Measurements from ENCODE around the gene BTBD3. TPM values are rescaled to one million over a fixed set of nuclear protein-coding genes. Genes with fewer than 3 reads are reported as not detected.

BTBD3 gene
- 30.1 and 33.2 TPM in 2 replicates for total RNA-seq
- 15.5 and 19.4 TPM in 2 replicates for polyA plus RNA-seq

DNA sequence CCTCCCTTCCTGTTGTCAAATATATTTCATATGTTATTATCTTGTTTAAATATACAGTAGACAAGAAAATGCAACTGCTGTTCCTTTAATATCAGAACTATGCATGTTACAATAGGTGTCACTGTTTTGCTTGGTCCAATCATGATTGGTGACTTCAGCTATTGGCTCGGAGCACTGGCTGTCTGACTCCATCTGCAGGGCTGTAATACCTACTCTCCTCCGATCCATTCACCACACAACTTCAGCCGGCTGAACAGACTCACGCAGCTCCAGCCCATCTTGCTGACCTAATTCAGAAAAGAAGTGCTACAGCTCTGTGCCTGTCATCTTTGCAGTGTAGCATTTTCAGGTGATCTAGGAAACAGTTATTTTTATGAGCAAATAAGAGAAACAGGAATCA, at the start of gene BTBD3:
Gene BTBD3, plus strand, starts transcription at position 231 of the 400 bp plus-strand sequence. CDS start 383 bp downstream, outside the sequence.
- peak; percentile 12 for TF ChIP-seq CTCF (IDR thresholded peaks at IDR 0.05; ENCODE audit: low read depth, low read length)
- H3K4me1 ChIP-seq (ENCODE audit: low read depth): peaks cover 10% of the 10 kb centered on the region
- H3K27me3 ChIP-seq: no peaks in the 10 kb centered on the region
- DNase-seq (ENCODE audit: low read depth in 1 of 2, low spot score in 1 of 2): peak; percentile 30 to 79
- peaks cover 5% of the 10 kb centered on the region for H3K36me3 ChIP-seq
- H3K9me3 ChIP-seq (ENCODE audit: low read depth): no peaks in the 10 kb centered on the region
- H3K27ac ChIP-seq: peak within 1 kb of the TSS; percentile 54
- H3K4me3 ChIP-seq: no peak within 1 kb of the TSS

DNA sequence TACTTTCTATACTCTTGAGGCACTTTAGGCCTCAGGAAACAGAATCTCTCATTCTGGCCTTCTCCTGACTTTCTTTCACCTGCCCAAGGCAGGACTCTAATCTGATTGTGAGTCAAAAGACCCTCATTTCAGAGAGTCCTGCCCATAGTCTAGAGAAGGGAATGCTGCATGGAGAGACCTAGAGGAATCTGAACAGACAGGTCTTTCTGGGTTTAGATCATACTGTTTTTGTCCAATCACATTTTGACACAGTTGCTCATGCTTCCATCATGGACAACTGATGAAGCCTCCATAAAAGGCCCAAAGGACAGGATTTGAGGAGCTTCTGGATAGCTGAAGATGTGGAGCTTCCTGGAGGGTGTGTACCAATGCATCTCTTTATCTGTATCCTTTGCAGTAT, 48.1 kb upstream of the BTBD3 start:
- Histone ChIP-seq H3K9me3 (ENCODE audit: low read depth) (no peaks in the 10 kb centered on the region), H3K4me3 (no peak overlapping the region), H3K36me3 (no peaks in the 10 kb centered on the region), H3K27me3 (no peaks in the 10 kb centered on the region), H3K4me1 (ENCODE audit: low read depth) (no peaks in the 10 kb centered on the region), H3K27ac (no peak overlapping the region)
- DNase-seq (ENCODE audit: low read depth in 1 of 2, low spot score in 1 of 2): no peak
- TF ChIP-seq CTCF (IDR thresholded peaks at IDR 0.05; ENCODE audit: low read depth, low read length): no peak

GRCh38 chr20:11870411-11870810, 47.3 kb upstream of the BTBD3 start:
- no peak for DNase-seq (ENCODE audit: low read depth in 1 of 2, low spot score in 1 of 2)
- H3K4me1 ChIP-seq (ENCODE audit: low read depth): no peaks in the 10 kb centered on the region

GRCh38 chr20:11876555-11876954, 41.1 kb upstream of the BTBD3 start:
- TF ChIP-seq CTCF (IDR thresholded peaks at IDR 0.05; ENCODE audit: low read depth, low read length): no peak
- no peak overlapping the region for H3K27ac ChIP-seq
- H3K4me3 ChIP-seq: no peak overlapping the region

More at GRCh38 chr20:11870411-11870810, 47.3 kb upstream of the BTBD3 start:
- Histone ChIP-seq H3K4me3 (no peak overlapping the region), H3K9me3 (ENCODE audit: low read depth) (no peaks in the 10 kb centered on the region), H3K27ac (no peak overlapping the region), H3K27me3 (no peaks in the 10 kb centered on the region), H3K36me3 (no peaks in the 10 kb centered on the region)
- TF ChIP-seq CTCF (IDR thresholded peaks at IDR 0.05; ENCODE audit: low read depth, low read length): no peak

DNA sequence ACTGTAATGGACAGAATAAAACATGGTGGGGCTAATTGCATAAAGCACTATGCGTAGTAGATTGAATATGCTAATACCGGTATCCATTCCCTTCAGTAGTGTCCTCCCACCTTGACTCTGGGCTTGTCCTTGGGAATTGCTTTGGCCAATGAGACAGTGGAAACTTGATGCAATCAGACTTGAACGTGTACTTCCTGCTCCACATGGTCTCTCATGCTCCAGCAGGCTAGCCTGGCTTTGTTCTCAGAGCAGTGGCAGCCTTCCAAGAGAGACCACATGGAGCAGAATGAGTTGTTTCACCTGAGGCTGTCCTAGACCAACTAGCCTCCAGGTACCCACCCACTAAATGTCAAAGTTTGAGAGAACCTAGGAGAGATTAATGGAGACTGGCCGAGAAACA, 37.0 kb upstream of the BTBD3 start:
- no peaks in the 10 kb centered on the region for H3K9me3 ChIP-seq (ENCODE audit: low read depth)
- no peaks in the 10 kb centered on the region for H3K27me3 ChIP-seq
- no peak overlapping the region for H3K4me3 ChIP-seq
- H3K4me1 ChIP-seq (ENCODE audit: low read depth): no peaks in the 10 kb centered on the region
- no peak for DNase-seq (ENCODE audit: low read depth in 1 of 2, low spot score in 1 of 2)
- TF ChIP-seq CTCF (IDR thresholded peaks at IDR 0.05; ENCODE audit: low read depth, low read length): no peak
- no peak overlapping the region for H3K27ac ChIP-seq
- no peaks in the 10 kb centered on the region for H3K36me3 ChIP-seq

More at GRCh38 chr20:11876555-11876954, 41.1 kb upstream of the BTBD3 start:
- Histone ChIP-seq H3K36me3 (no peaks in the 10 kb centered on the region), H3K4me1 (ENCODE audit: low read depth) (no peaks in the 10 kb centered on the region), H3K9me3 (ENCODE audit: low read depth) (no peaks in the 10 kb centered on the region), H3K27me3 (no peaks in the 10 kb centered on the region)
- no peak for DNase-seq (ENCODE audit: low read depth in 1 of 2, low spot score in 1 of 2)

DNA sequence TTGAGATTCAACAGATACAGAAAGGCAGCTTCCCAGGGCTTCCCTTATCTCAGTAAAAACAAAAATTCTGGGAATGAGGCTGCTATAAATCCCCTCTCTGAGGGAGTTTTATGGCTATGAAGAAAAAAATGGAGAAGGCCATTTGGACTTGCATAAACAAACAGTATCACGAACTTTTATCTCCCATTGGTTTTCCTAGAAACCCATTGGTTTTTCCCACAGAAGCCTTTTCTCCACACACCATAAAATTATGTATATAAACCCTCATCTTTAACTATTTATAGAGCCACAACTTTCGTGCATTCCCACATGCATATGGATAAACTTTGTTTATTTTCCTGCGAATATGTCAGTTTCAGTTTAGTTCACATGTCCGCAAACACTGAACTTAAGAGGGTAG, 36.2 kb upstream of the BTBD3 start:
- Histone ChIP-seq H3K9me3 (ENCODE audit: low read depth) (no peaks in the 10 kb centered on the region), H3K4me1 (ENCODE audit: low read depth) (no peaks in the 10 kb centered on the region), H3K36me3 (no peaks in the 10 kb centered on the region), H3K27ac (no peak overlapping the region), H3K27me3 (no peaks in the 10 kb centered on the region), H3K4me3 (no peak overlapping the region)
- TF ChIP-seq CTCF (IDR thresholded peaks at IDR 0.05; ENCODE audit: low read depth, low read length): no peak
- DNase-seq (ENCODE audit: low read depth in 1 of 2, low spot score in 1 of 2): no peak

Measured in cardiac muscle cell (in vitro differentiated cells and primary cell).